HepG2 (cell line): Measurements from ENCODE around the gene CYP27B1. TPM values are rescaled to one million over a fixed set of nuclear protein-coding genes. Genes with fewer than 3 reads are reported as not detected.
A peak's percentile ranks its signal among the peaks of the same experiment; 100 is the strongest.

Source experiments
- DNMT3B ChIP-seq: conservative IDR thresholded peaks from 2 replicates; pipeline ENCODE4 v1.6.1; 2016; ENCODE audit warnings: missing biosample characterization, control low read depth
- IRF9 ChIP-seq: sonication (generic); formaldehyde crosslinking; IDR thresholded peaks from 2 replicates; pipeline ENCODE4 v1.8.0; 2022; ENCODE audit warnings: missing genetic modification reagents, mild to moderate bottlenecking, borderline replicate concordance
- KLF13 ChIP-seq: sonication (generic); formaldehyde crosslinking; IDR thresholded peaks from 2 replicates; pipeline ENCODE4 v1.4.0; 2020; ENCODE audit warnings: mild to moderate bottlenecking, missing genetic modification reagents
- NR2C2 ChIP-seq: sonication (generic); formaldehyde crosslinking; IDR thresholded peaks from 2 replicates; pipeline ENCODE4 v1.4.0; 2020; ENCODE audit warnings: missing genetic modification reagents, mild to moderate bottlenecking, moderate library complexity, borderline replicate concordance
- PATZ1 ChIP-seq: sonication (generic); formaldehyde crosslinking; IDR thresholded peaks from 2 replicates; pipeline ENCODE4 v1.4.0; 2020; ENCODE audit warnings: missing genetic modification reagents
- SP1 ChIP-seq, 2 experiments: fragments of 450-650 bp in 1 of 2; sonication (generic) in 1 of 2; formaldehyde crosslinking in 1 of 2; IDR thresholded peaks; 2 replicates each; pipeline versions ENCODE4 v1.4.0 to v1.6.1; 2016 to 2020; ENCODE audit warnings: missing genetic modification reagents in 1 of 2
- ZNF101 ChIP-seq: sonication (generic); formaldehyde crosslinking; IDR thresholded peaks from 2 replicates; pipeline ENCODE4 v1.4.0; 2020; ENCODE audit warnings: mild to moderate bottlenecking, low read depth, missing genetic modification reagents, borderline replicate concordance
- ZNF124 ChIP-seq: sonication (generic); formaldehyde crosslinking; IDR thresholded peaks from 2 replicates; pipeline ENCODE4 v1.4.0; 2020; ENCODE audit warnings: missing genetic modification reagents
- ZNF136 ChIP-seq: sonication (generic); formaldehyde crosslinking; IDR thresholded peaks from 2 replicates; pipeline ENCODE4 v1.8.1; 2022; ENCODE audit warnings: low read depth, mild to moderate bottlenecking, moderate library complexity, missing genetic modification reagents
- ZNF20 ChIP-seq: sonication (generic); formaldehyde crosslinking; IDR thresholded peaks from 2 replicates; pipeline ENCODE4 v1.4.0; 2020; ENCODE audit warnings: mild to moderate bottlenecking, moderate library complexity, missing genetic modification reagents
- ZNF33B ChIP-seq: sonication (generic); formaldehyde crosslinking; IDR thresholded peaks from 2 replicates; pipeline ENCODE4 v1.5.1; 2020; ENCODE audit warnings: mild to moderate bottlenecking, missing genetic modification reagents
- ZNF367 ChIP-seq: sonication (generic); formaldehyde crosslinking; IDR thresholded peaks from 2 replicates; pipeline ENCODE4 v1.4.0; 2020; ENCODE audit warnings: missing genetic modification reagents, borderline replicate concordance
- ZNF407 ChIP-seq: sonication (generic); formaldehyde crosslinking; IDR thresholded peaks from one replicate; pipeline ENCODE4 v1.5.1; 2020; ENCODE audit warnings: mild to moderate bottlenecking, missing genetic modification reagents; ENCODE audit errors: not compliant biosample characterization
- ZNF550 ChIP-seq: sonication (generic); formaldehyde crosslinking; IDR thresholded peaks from 2 replicates; pipeline ENCODE4 v1.4.0; 2020; ENCODE audit warnings: mild to moderate bottlenecking, missing genetic modification reagents, borderline replicate concordance
- ZNF672 ChIP-seq: sonication (generic); formaldehyde crosslinking; IDR thresholded peaks from 2 replicates; pipeline ENCODE4 v1.8.1; 2022; ENCODE audit warnings: missing genetic modification reagents
- ZNF772 ChIP-seq: sonication (generic); formaldehyde crosslinking; IDR thresholded peaks from 2 replicates; pipeline ENCODE4 v1.5.0; 2020; ENCODE audit warnings: mild to moderate bottlenecking, missing genetic modification reagents
- ZNF777 ChIP-seq: sonication (generic); formaldehyde crosslinking; IDR thresholded peaks from 2 replicates; pipeline ENCODE4 v1.4.0; 2020; ENCODE audit warnings: missing genetic modification reagents
- polyA plus RNA-seq, 8 experiments: library from polyadenylated mRNA; depleted of rRNA in 3 of 8; stranded (reverse) in 7 of 8; unstranded in 1 of 8; fragments of >200 nt; fragmentation: Illumina TruSeq in 4 of 8; extraction: Trizol in 4 of 8; gene quantifications; 2 replicates each; pipeline versions ENCODE4 v1.2.1 to v1.2.3, GENCODE V29; 2011 to 2016; ENCODE audit warnings: low read depth in 4 of 8, missing spikeins in 1 of 8, mixed read lengths in 1 of 8; ENCODE audit not compliant: insufficient read depth in 1 of 8
- total RNA-seq, 5 experiments: library from RNA; depleted of rRNA; stranded (reverse); fragments of >200 nt; fragmentation: Illumina TruSeq; extraction: Trizol; gene quantifications; 2 replicates each; pipeline ENCODE4 v1.2.3, GENCODE V29; 2016; ENCODE audit warnings: low read depth in 1 of 5

The CYP27B1 gene
- total and polyA plus RNA-seq, 2 of the 13 experiments (the other 11 are each of a cell fraction or from before 2014, with no cell fraction given) = 2.3 to 3.0 TPM

- peak; percentile 86 for TF ChIP-seq ZNF407 (CRISPR knock-in tag)
- no peak for TF ChIP-seq ZNF20 (CRISPR knock-in tag)
- TF ChIP-seq ZNF124 = 0 out of 2 replicates have a peak, but pooled peaks have one; percentile 51
- TF ChIP-seq ZNF772 (CRISPR knock-in tag) = peak; percentile 98
- peak; percentile 48; the same call in 1 of the 2 replicates for TF ChIP-seq ZNF672 (CRISPR knock-in tag)
- TF ChIP-seq ZNF101 (CRISPR knock-in tag) = peak; percentile 84; the same call in 1 of the 2 replicates
- peak; percentile 93 for TF ChIP-seq ZNF136 (CRISPR knock-in tag)
- peak; percentile 83 for TF ChIP-seq NR2C2 (CRISPR knock-in tag)
- TF ChIP-seq SP1 (IDR thresholded peaks at IDR 0.05) = no peak
- TF ChIP-seq SP1 (CRISPR knock-in tag; IDR thresholded peaks at IDR 0.05) = peak; percentile 94
- peak; percentile 97 for TF ChIP-seq PATZ1
- peak; percentile 82; the same call in 1 of the 2 replicates for TF ChIP-seq ZNF367 (CRISPR knock-in tag)
- TF ChIP-seq DNMT3B (CRISPR knock-in tag) = peak; percentile 11; the same call in 1 of the 2 replicates
- TF ChIP-seq ZNF550 = no peak
- no peak for TF ChIP-seq KLF13 (CRISPR knock-in tag)
- TF ChIP-seq ZNF777 = peak; percentile 73
- TF ChIP-seq ZNF33B = peak; percentile 93
- peak; percentile 80; the same call in 1 of the 2 replicates for TF ChIP-seq IRF9 (CRISPR knock-in tag)
These were observed 14.8 kb downstream of the CYP27B1 start, which contains the start of gene CDK4 (continued) for GRCh38 chr12:57751788-57752667.
